IMR-90 (cell line): Measurements from ENCODE around the gene NOC2L. TPM values are rescaled to one million over a fixed set of nuclear protein-coding genes. Genes with fewer than 3 reads are reported as not detected.

Experiments
- ATAC-seq: fragments of 200-7000 bp; cut with Tn5 transposase; 2 replicates; pipeline ENCODE4 v1.9.1; 2020; ENCODE audit warnings: low read depth, mild to moderate bottlenecking, moderate library complexity
- BruUV-seq: library from RNA; stranded (reverse); fragments of 400-500 nt; replicated peaks from 2 replicates; lab custom pipeline; 2021; lab: Mats Ljungman, UMichigan
- CTCF ChIA-PET: fragments of 300-600 bp; formaldehyde crosslinking; extraction: SDS; loops from one replicate; lab custom pipeline; 2021; ENCODE audit warnings: antibody characterized with exemption; lab: Yijun Ruan, JAX
- POLR2A ChIA-PET: fragments of 300-600 bp; sonication (Branson Sonifier 250); formaldehyde crosslinking; loops from one replicate; lab custom pipeline; 2022; ENCODE audit warnings: antibody characterized with exemption; ENCODE audit not compliant: unreplicated experiment; lab: Charles Lee
- DNase-seq: peaks from one replicate; pipeline ENCODE4 v3.0.0; 2013
- H2AFZ ChIP-seq: replicated peaks from 2 replicates; pipeline ENCODE3; 2013; ENCODE audit warnings: low read length, mild to moderate bottlenecking; ENCODE audit not compliant: poor library complexity
- H2AK5ac ChIP-seq: 2 replicates; pipeline ENCODE4 v1.6.1; 2013; ENCODE audit warnings: low read depth, low read length, inconsistent platforms
- H2AK9ac ChIP-seq: replicated peaks from 2 replicates; pipeline ENCODE3; 2013; ENCODE audit warnings: mild to moderate bottlenecking, low read depth, low read length, moderate library complexity; ENCODE audit not compliant: poor library complexity
- H2BK120ac ChIP-seq: 2 replicates; pipeline ENCODE4 v1.6.1; 2013; ENCODE audit warnings: low read depth, low read length, inconsistent platforms
- H2BK15ac ChIP-seq: 3 replicates; pipeline ENCODE4 v1.6.1; 2013; ENCODE audit warnings: low read depth, low read length, inconsistent platforms
- H2BK20ac ChIP-seq: 2 replicates; pipeline ENCODE4 v1.6.1; 2013; ENCODE audit warnings: low read depth, mild to moderate bottlenecking, inconsistent platforms, low read length, moderate library complexity
- H2BK5ac ChIP-seq: 2 replicates; pipeline ENCODE4 v1.6.1; 2013; ENCODE audit warnings: mild to moderate bottlenecking, low read depth, low read length, inconsistent platforms; ENCODE audit not compliant: poor library complexity, severe bottlenecking
- H3K14ac ChIP-seq: replicated peaks from 2 replicates; pipeline ENCODE4 v1.6.1; 2013; ENCODE audit warnings: low read depth, low read length, inconsistent platforms
- H3K18ac ChIP-seq: 2 replicates; pipeline ENCODE4 v1.6.1; 2013; ENCODE audit warnings: low read depth, low read length, control low read depth
- H3K23ac ChIP-seq: 2 replicates; pipeline ENCODE4 v1.6.1; 2013; ENCODE audit warnings: low read depth, low read length, inconsistent platforms
- H3K27ac ChIP-seq: 2 replicates; pipeline ENCODE4 v1.5.1; 2013; ENCODE audit warnings: mild to moderate bottlenecking, control low read depth, low read length; ENCODE audit not compliant: insufficient read depth
- H3K27me3 ChIP-seq: 2 replicates; pipeline ENCODE4 v1.6.1; 2013; ENCODE audit warnings: low read length; ENCODE audit not compliant: control insufficient read depth, insufficient read depth
- H3K36me3 ChIP-seq: 2 replicates; pipeline ENCODE4 v1.6.1; 2013; ENCODE audit warnings: low read length, mixed read lengths; ENCODE audit not compliant: control insufficient read depth, insufficient read depth
- H3K4ac ChIP-seq: 2 replicates; pipeline ENCODE4 v1.6.1; 2013; ENCODE audit warnings: low read depth, low read length, inconsistent platforms
- H3K4me1 ChIP-seq: 2 replicates; pipeline ENCODE4 v1.6.1; 2013; ENCODE audit warnings: low read length, mixed read lengths; ENCODE audit not compliant: control insufficient read depth, insufficient read depth
- H3K4me2 ChIP-seq: 2 replicates; pipeline ENCODE4 v1.6.1; 2013; ENCODE audit warnings: low read depth, mild to moderate bottlenecking, control low read depth, low read length, moderate library complexity
- H3K4me3 ChIP-seq: 2 replicates; pipeline ENCODE4 v1.5.1; 2013; ENCODE audit warnings: low read depth, mild to moderate bottlenecking, control low read depth, low read length, moderate library complexity; ENCODE audit not compliant: insufficient read depth
- H3K56ac ChIP-seq: 2 replicates; pipeline ENCODE4 v1.6.1; 2013; ENCODE audit warnings: low read length, inconsistent platforms; ENCODE audit not compliant: insufficient read depth; ENCODE audit errors: extremely low read depth
- H3K79me1 ChIP-seq, 2 experiments: 2 replicates each; pipeline ENCODE4 v1.6.1; 2013; ENCODE audit warnings: low read length in 2 of 2, inconsistent platforms in 1 of 2, low read depth in 1 of 2
- H3K9ac ChIP-seq: 2 replicates; pipeline ENCODE4 v1.6.1; 2013; ENCODE audit warnings: low read depth, low read length, control low read depth
- H3K9me1 ChIP-seq: 2 replicates; pipeline ENCODE4 v1.6.1; 2013; ENCODE audit warnings: low read length, inconsistent platforms; ENCODE audit not compliant: insufficient read depth
- H3K9me3 ChIP-seq: 2 replicates; pipeline ENCODE4 v1.6.1; 2013; ENCODE audit warnings: low read length; ENCODE audit not compliant: control insufficient read depth, insufficient read depth
- H4K20me1 ChIP-seq: 2 replicates; pipeline ENCODE4 v1.6.1; 2013; ENCODE audit warnings: low read length, inconsistent platforms; ENCODE audit not compliant: insufficient read depth
- H4K5ac ChIP-seq: 2 replicates; pipeline ENCODE4 v1.6.1; 2013; ENCODE audit warnings: mild to moderate bottlenecking, low read depth, low read length, control low read depth
- H4K8ac ChIP-seq, 2 experiments: 2 replicates each; pipeline ENCODE4 v1.6.1; 2013; ENCODE audit warnings: low read depth in 2 of 2, low read length in 2 of 2, control low read depth in 1 of 2, inconsistent platforms in 1 of 2
- H4K91ac ChIP-seq: 2 replicates; pipeline ENCODE4 v1.6.1; 2013; ENCODE audit warnings: low read depth, low read length, inconsistent platforms; ENCODE audit not compliant: insufficient read depth
- CEBPB ChIP-seq: IDR thresholded peaks from 2 replicates; pipeline ENCODE4 v1.6.1; 2012; ENCODE audit warnings: low read depth, low read length, improper control_type of control experiment
- CHD1 ChIP-seq: IDR thresholded peaks from 2 replicates; pipeline ENCODE4 v1.6.1; 2012; ENCODE audit warnings: low read depth, low read length, improper control_type of control experiment
- CTCF ChIP-seq: conservative IDR thresholded peaks from 2 replicates; pipeline ENCODE4 v1.5.1; 2012; ENCODE audit warnings: mild to moderate bottlenecking, low read depth, low read length, improper control_type of control experiment
- FOS ChIP-seq: fragments of 150-350 bp; IDR thresholded peaks from 2 replicates; pipeline ENCODE4 v1.6.1; 2016; ENCODE audit warnings: low read depth, low read length
- MAZ ChIP-seq: IDR thresholded peaks from 2 replicates; pipeline ENCODE4 v1.6.1; 2012; ENCODE audit warnings: low read depth, mild to moderate bottlenecking, low read length, improper control_type of control experiment, moderate library complexity, borderline replicate concordance
- MXI1 ChIP-seq: IDR thresholded peaks from 2 replicates; pipeline ENCODE4 v1.6.1; 2012; ENCODE audit warnings: low read depth, mild to moderate bottlenecking, low read length, moderate library complexity, borderline replicate concordance
- POLR2A ChIP-seq: IDR thresholded peaks from 2 replicates; pipeline ENCODE4 v1.6.1; 2012; ENCODE audit warnings: mild to moderate bottlenecking, low read depth, low read length
- RCOR1 ChIP-seq: IDR thresholded peaks from 2 replicates; pipeline ENCODE4 v1.6.1; 2012; ENCODE audit warnings: mild to moderate bottlenecking, low read length, improper control_type of control experiment; ENCODE audit not compliant: insufficient replicate concordance
- USF2 ChIP-seq: fragments of 150-350 bp; IDR thresholded peaks from 2 replicates; pipeline ENCODE4 v1.6.1; 2017; ENCODE audit warnings: mild to moderate bottlenecking, antibody characterized with exemption, low read length, low read depth
- WGBS, 2 experiments: methylation state at CpG; one replicate each; pipeline versions ENCODE4 v1.1.5 to v1.1.7; 2013; ENCODE audit warnings: missing lambda C conversion rate in 2 of 2; ENCODE audit not compliant: insufficient read length in 1 of 2; ENCODE audit errors: extremely low coverage in 2 of 2; 5-methylcytosine and 5-hydroxymethylcytosine counted together
- dilution Hi-C: fragments of 300-500 bp; cut with HindIII; formaldehyde crosslinking; loops from one replicate; pipeline ENCODE4 v1.14.3; 2018; ENCODE audit warnings: low sequenced_read_pairs; ENCODE audit not compliant: unreplicated experiment
- in situ Hi-C: fragments of 300-500 bp; cut with MboI; formaldehyde crosslinking; loops from 3 replicates; pipeline ENCODE4 v1.14.3; 2019; ENCODE audit warnings: low sequenced_read_pairs, inconsistent platforms, mixed read lengths
- intact Hi-C: fragments of 100-400 bp; cut with micrococcal nuclease; formaldehyde crosslinking; loops from 2 replicates; pipeline ENCODE4 v1.10.0; 2022
- polyA plus RNA-seq, 3 experiments: library from polyadenylated mRNA; depleted of rRNA; stranded (reverse); fragments of >200 nt; gene quantifications; 2 replicates each; pipeline ENCODE4 v1.2.3, GENCODE V29; 2012; ENCODE audit warnings: low replicate concordance in 1 of 3
- total RNA-seq: library from RNA; depleted of rRNA; stranded (reverse); fragments of >200 nt; gene quantifications from 2 replicates; pipeline ENCODE4 v1.2.3, GENCODE V29; 2012

The NOC2L gene
- total and polyA plus RNA-seq, 2 of the 4 experiments (the other 2 are of a cell fraction) = 74.2 to 106 TPM

- ChIA-PET CTCF (no interaction called here), POLR2A (no interaction called here)
- Histone ChIP-seq H2AK9ac (no peak overlapping the region), H2BK20ac (no peak overlapping the region), H2AFZ (no peak overlapping the region), H3K9me1 (no peaks in the 10 kb centered on the region), H4K5ac (no peak overlapping the region), H2BK5ac (no peak overlapping the region), H3K14ac (no peak overlapping the region), H3K9me3 (no peaks in the 10 kb centered on the region), H3K27ac (no peak overlapping the region), H4K8ac (no peak overlapping the region), H3K27me3 (no peaks in the 10 kb centered on the region), H3K9ac (no peak overlapping the region), H3K56ac (no peak overlapping the region), H2BK120ac (no peak overlapping the region), H4K91ac (no peak overlapping the region), H3K79me1 (no peaks in the 10 kb centered on the region), H3K36me3 (peaks cover 9% of the 10 kb centered on the region), H3K4me3 (no peak overlapping the region), H4K20me1 (peaks cover 6% of the 10 kb centered on the region; the same call in 1 of the 2 replicates), H3K4ac (no peak overlapping the region), H3K4me1 (no peaks in the 10 kb centered on the region), H2BK15ac (no peak overlapping the region), H2AK5ac (no peak overlapping the region), H3K23ac (no peak overlapping the region), H3K18ac (no peak overlapping the region), H3K4me2 (no peak overlapping the region)
- DNase-seq = no peak
- dilution Hi-C loops (no loop called here), intact Hi-C loops (no loop called here), in situ Hi-C loops (no loop called here)
- no peak for TF ChIP-seq CTCF
- no peak for TF ChIP-seq RCOR1
- TF ChIP-seq FOS = no peak
- no peak for TF ChIP-seq MAZ
- no peak for TF ChIP-seq USF2
- TF ChIP-seq CEBPB = no peak
- no peak for TF ChIP-seq POLR2A
- no peak for TF ChIP-seq CHD1
- no peak for TF ChIP-seq MXI1
- 88% methylated on average over 17 of the region's 25 CpGs; no CpG with 5 or more reads in 1 of the 2 experiments for WGBS, 2 experiments
- BruUV-seq = no TSS peak
- no peak for ATAC-seq
These were observed 26.1 kb downstream of the NOC2L start for GRCh38 chr1:932776-933602.
